ENCODE results near the gene DNM3.

- no peak for TF ChIP-seq SUZ12 (IDR thresholded peaks at IDR 0.05)
- TF ChIP-seq FOXM1 (IDR thresholded peaks at IDR 0.05; ENCODE audit: borderline replicate concordance): no peak
These were observed 36.4 kb downstream of the DNM3 start for GRCh38 chr1:171877701-171878100.
